ENCODE measurements around the gene ERH.

Gene ERH

DNA sequence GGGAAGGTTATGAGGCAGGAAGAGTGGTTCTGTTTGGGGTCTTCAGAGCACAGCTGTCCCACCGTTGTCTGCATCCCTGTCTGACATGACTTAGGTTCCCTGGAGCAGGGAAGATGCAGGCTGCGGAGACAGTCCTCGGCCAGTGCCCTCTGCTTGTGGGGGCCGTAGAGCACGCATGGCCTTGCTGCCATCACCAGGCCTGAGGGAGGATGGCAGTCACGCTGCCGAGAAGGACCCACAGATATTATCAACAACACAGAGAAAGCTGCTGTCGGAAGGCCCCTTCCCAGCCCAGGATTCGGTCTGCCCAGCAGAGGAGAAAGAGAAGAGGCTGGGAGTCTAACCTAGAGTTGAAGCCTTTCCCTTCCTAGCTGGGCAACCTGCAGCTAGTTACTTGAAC is 35.0 kb downstream of the ERH start:
- TF ChIP-seq FOXM1 (IDR thresholded peaks at IDR 0.05; ENCODE audit: borderline replicate concordance, low read depth) (no peak), TAF1 (IDR thresholded peaks at IDR 0.05; ENCODE audit: low read depth) (no peak), RAD21 (IDR thresholded peaks at IDR 0.05; ENCODE audit: low read depth) (peak; percentile 41; the same call in 1 of the 2 replicates)

DNA sequence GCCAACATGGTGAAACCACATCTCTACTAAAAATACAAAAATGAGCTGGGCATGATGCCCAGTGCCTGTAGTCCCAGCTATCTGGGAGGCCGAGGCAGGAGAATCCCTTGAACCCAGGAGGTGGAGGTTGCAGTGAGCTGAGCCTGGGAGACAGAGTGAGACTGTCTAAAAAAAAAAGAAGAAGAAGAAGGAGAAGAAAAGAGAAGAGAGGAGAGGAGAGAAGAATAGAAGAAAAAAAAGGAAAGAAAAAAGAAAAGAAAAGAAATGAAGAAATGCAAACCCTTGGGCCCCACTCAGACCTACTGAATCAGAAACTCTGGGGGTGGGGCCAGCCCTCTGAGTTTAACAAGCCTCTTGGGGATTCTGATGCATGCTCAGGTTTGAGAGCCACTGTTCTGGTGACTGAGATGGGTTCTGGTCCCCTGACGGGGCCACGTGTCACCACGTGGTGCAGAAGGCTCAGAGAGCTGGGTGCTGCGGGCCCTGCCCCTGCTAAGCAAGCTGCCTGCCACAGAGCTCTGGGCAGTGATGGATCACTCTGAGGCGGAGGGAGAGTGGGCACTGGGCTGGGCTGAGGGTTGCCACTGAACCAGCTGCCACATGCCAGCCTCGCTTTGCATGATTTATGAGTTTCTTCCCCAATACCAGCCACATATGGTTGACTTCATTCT is 37.5 kb downstream of the ERH start:
- TF ChIP-seq CREB1 (IDR thresholded peaks at IDR 0.05; ENCODE audit: low read depth) (no peak), TCF12 (IDR thresholded peaks at IDR 0.05; ENCODE audit: low read depth) (no peak), YY1 (IDR thresholded peaks at IDR 0.05; ENCODE audit: low read depth) (no peak), FOXM1 (IDR thresholded peaks at IDR 0.05; ENCODE audit: borderline replicate concordance, low read depth) (no peak), EGR1 (IDR thresholded peaks at IDR 0.05) (no peak), REST (IDR thresholded peaks at IDR 0.05; ENCODE audit: low read depth) (no peak), CEBPB (IDR thresholded peaks at IDR 0.05) (no peak), ZBTB7A (IDR thresholded peaks at IDR 0.05; ENCODE audit: low read depth) (no peak), EP300 (IDR thresholded peaks at IDR 0.05; ENCODE audit: borderline replicate concordance) (no peak), USF1 (IDR thresholded peaks at IDR 0.05) (no peak), TAF1 (IDR thresholded peaks at IDR 0.05; ENCODE audit: low read depth) (no peak), NFIC (IDR thresholded peaks at IDR 0.05) (no peak), RAD21 (IDR thresholded peaks at IDR 0.05; ENCODE audit: low read depth) (no peak), TEAD4 (IDR thresholded peaks at IDR 0.05) (no peak)
- TF ChIP-seq, protein P1, sequence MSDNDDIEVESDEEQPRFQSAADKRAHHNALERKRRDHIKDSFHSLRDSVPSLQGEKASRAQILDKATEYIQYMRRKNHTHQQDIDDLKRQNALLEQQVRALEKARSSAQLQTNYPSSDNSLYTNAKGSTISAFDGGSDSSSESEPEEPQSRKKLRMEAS (IDR thresholded peaks at IDR 0.05) = no peak

GRCh38 chr14:69358966-69359365 is 39.1 kb downstream of the ERH start:
- TF ChIP-seq CEBPB (IDR thresholded peaks at IDR 0.05) = no peak
- TF ChIP-seq TCF12 (IDR thresholded peaks at IDR 0.05; ENCODE audit: low read depth) = no peak
- TF ChIP-seq REST (IDR thresholded peaks at IDR 0.05; ENCODE audit: low read depth) = no peak
- TF ChIP-seq TEAD4 (IDR thresholded peaks at IDR 0.05) = no peak
- no peak for TF ChIP-seq FOXM1 (IDR thresholded peaks at IDR 0.05; ENCODE audit: borderline replicate concordance, low read depth)
- no peak for TF ChIP-seq RAD21 (IDR thresholded peaks at IDR 0.05; ENCODE audit: low read depth)
- TF ChIP-seq USF1 (IDR thresholded peaks at IDR 0.05) = no peak
- no peak for TF ChIP-seq YY1 (IDR thresholded peaks at IDR 0.05; ENCODE audit: low read depth)
- no peak for TF ChIP-seq EP300 (IDR thresholded peaks at IDR 0.05; ENCODE audit: borderline replicate concordance)
- TF ChIP-seq NFIC (IDR thresholded peaks at IDR 0.05) = no peak
- no peak for TF ChIP-seq CREB1 (IDR thresholded peaks at IDR 0.05; ENCODE audit: low read depth)
- no peak for TF ChIP-seq TAF1 (IDR thresholded peaks at IDR 0.05; ENCODE audit: low read depth)
- TF ChIP-seq, protein P1 (IDR thresholded peaks at IDR 0.05) = no peak
- no peak for TF ChIP-seq EGR1 (IDR thresholded peaks at IDR 0.05)
- TF ChIP-seq ZBTB7A (IDR thresholded peaks at IDR 0.05; ENCODE audit: low read depth) = no peak

DNA sequence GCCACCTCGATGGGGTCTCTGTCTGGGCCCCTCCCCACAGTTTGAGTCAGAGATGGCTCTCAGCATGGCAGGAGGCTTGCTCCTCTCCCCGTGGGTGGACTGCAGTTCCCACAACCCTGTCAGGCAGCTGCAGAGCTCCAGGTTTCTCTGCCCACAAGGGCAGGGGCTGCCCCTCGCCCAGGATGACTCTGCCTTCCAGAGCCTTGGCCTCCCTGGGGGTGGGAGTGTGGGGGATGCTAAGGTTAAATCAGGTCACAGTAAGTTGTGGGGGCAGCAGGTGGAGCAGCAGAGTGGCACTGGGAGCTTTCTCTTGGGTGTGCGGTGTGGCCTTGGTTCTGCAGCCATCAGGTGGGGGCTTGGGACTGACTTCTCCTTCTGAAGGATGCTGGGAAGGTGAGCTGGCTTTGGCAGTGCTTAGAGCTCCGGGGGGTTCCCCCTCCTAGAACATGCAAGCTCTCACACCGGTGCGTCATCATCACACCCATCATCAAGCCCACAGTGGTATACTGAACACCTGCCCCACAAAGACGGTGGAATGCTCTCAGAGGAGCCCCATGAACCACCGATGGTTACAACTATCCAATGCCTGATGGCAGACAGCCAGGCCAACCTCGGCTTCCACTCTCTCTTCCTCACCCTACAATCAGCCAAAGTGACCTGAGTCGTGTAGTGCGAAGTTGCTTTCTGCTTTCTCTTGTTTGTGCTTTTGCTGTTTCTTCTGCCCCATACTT is 39.7 kb downstream of the ERH start:
- TF ChIP-seq TAF1 (IDR thresholded peaks at IDR 0.05; ENCODE audit: low read depth) = no peak
- TF ChIP-seq RAD21 (IDR thresholded peaks at IDR 0.05; ENCODE audit: low read depth) = no peak
- TF ChIP-seq YY1 (IDR thresholded peaks at IDR 0.05; ENCODE audit: low read depth) = no peak
- TF ChIP-seq, protein P1 (IDR thresholded peaks at IDR 0.05) = no peak
- no peak for TF ChIP-seq EGR1 (IDR thresholded peaks at IDR 0.05)
- no peak for TF ChIP-seq CREB1 (IDR thresholded peaks at IDR 0.05; ENCODE audit: low read depth)
- TF ChIP-seq ZBTB7A (IDR thresholded peaks at IDR 0.05; ENCODE audit: low read depth) = no peak
- no peak for TF ChIP-seq NFIC (IDR thresholded peaks at IDR 0.05)
- TF ChIP-seq USF1 (IDR thresholded peaks at IDR 0.05) = no peak
- TF ChIP-seq EP300 (IDR thresholded peaks at IDR 0.05; ENCODE audit: borderline replicate concordance) = no peak
- TF ChIP-seq REST (IDR thresholded peaks at IDR 0.05; ENCODE audit: low read depth) = no peak
- no peak for TF ChIP-seq CEBPB (IDR thresholded peaks at IDR 0.05)
- no peak for TF ChIP-seq FOXM1 (IDR thresholded peaks at IDR 0.05; ENCODE audit: borderline replicate concordance, low read depth)
- no peak for TF ChIP-seq TEAD4 (IDR thresholded peaks at IDR 0.05)
- TF ChIP-seq TCF12 (IDR thresholded peaks at IDR 0.05; ENCODE audit: low read depth) = no peak
